GDM1 (cell line): Measurements from ENCODE around the gene RAPGEF2.
A peak's percentile ranks its signal among the peaks of the same experiment; 100 is the strongest.
"Not testable (repeated sequence)": the region's sequence is repeated elsewhere in the genome, so short reads cannot be mapped to it uniquely, and the experiment has no call there.

Experiments used
- DNase-seq: peaks from one replicate; lab custom pipeline; 2025; lab: John Stamatoyannopoulos, UW

Gene RAPGEF2

DNA sequence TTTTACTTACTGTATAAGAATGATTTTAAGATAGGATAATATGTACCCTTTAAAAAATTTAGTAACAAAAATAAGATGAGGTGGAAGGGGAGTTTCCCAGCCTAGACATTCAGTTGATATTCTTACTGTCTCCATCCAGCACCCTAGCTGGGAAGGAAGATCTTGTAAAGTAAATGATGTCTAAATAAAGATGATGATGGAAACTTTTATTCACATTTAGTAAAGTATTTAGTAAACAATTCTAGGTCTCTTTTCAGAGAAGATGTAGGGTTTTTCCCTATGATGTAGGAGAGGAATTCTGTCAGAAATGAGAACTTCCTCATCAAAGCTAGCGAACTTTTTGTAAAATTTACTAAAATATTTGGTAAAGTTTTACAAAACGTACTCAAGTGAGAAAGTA lies 136.8 kb downstream of the RAPGEF2 start:
- DNase-seq, result no peak

DNA sequence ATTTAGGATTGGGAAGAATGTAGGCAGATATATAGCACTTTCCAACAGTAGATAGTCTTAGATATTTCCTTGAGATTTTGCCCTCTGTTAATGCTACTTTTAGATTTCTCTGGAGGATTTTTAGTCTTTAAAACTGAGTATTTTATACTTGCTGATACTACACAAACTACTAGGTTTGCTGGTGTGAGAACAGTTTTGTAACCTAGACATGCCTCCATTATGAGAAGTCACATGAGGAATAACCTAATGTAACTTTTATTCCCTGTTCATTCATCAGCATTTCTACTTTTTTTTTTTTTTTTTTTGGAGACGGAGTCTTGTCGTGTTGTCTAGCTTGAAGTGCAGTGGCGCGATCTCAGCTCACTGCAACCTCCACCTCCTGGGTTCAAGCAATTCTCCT lies 137.2 kb downstream of the RAPGEF2 start:
- DNase-seq, result no peak

DNA sequence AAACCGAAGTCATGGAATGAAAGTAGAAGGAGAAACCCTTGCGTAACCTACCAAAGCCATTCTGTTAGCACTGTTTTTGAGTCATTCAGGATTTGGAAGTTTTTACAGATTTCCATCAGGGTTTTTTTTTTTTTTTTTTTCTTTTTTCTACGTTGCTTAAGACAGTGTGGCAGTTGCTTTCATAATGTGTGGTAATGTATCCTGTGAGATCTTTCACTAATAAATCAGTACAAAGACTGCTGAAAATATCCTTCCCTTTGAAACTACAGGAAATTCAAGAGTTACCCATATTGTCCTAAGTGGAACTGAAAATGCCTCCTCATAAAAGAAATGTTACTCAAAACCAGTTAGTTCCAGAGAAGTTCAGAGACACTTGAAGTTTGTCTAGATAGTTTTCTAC lies 137.8 kb downstream of the RAPGEF2 start:
- DNase-seq, result no peak

DNA sequence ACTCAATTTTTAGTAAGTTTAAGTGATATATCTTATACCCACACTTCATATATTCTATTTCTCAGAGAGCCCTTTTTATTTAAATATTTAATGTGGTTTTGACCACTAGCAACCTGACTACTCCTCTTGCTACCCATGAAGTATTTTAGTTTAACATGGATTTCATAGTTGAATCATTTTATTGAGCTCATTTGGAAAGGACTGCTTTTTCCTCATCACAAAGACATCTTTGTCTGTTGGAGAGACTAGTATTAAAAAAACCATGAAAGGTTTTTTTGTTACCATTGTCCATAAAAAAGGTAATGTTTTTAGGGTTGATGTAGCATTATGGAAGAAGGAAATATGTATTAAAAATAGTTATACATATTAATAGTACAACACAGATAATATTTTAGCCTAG lies 139.5 kb downstream of the RAPGEF2 start:
- DNase-seq, result no peak

DNA sequence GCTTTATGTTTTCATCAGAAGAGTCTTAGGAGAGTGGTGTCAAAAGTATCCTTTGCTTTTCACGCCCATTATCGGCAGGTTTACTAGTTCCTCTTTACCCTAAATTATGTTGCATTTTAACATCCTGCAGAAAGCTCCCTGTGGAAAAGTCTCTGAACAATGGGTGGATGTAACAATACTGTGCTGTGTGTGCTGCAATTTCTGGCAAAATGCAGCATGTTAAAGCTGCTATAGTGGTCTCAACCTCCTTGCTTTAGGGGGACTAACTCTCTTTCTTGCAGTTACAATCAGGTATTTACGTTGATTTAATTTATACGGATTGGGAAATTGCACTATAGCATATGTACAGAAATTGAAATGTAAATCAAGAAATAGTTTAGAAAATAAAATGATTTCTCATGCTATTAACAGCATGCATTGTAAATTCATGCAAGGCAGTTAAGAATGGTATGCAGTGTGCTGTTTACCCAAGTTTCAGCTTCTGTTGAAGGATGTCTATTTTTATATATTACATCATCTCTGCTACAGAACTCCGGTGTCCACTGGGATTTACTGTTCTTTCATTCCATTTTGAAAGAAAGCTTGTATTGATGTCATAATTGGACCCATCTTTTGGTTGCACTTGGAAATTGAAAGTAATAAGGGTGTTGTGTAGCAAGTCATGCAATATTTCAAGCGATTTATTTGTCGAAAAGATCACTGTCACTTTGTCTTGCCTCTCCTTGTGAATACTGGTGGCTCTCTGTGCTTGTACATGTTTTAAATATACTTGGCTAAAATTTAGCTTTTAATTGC lies 145.7 kb downstream of the RAPGEF2 start:
- DNase-seq, result no peak

DNA sequence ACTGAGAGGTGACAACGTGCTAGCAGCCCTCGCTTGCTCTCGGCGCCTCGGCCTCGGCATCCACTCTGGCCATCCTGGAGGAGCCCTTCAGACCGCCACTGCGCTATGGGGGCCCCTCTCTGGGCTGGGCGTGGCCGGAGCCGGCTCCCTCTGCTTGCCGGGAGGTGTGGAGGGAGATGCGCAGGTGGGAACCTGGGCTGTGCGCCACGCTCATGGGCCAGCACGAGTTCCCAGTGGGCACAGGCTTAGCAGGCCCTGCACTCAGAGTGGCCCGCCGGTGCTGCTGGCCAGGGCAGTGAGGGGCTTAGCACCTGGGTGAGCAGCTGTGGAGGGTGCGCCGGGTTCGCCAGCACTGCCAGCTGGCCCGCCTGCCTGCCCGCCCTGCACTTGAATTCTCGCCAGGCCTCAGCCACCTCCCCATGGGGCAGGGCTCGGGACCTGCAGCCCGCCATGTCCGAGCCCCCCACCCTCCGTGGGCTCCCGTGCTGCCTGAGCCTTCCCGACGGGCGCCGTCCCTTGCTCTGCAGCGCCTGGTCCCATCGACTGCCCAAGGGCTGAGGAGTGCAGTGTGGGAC lies 148.0 kb downstream of the RAPGEF2 start:
- DNase-seq, result no peak

DNA sequence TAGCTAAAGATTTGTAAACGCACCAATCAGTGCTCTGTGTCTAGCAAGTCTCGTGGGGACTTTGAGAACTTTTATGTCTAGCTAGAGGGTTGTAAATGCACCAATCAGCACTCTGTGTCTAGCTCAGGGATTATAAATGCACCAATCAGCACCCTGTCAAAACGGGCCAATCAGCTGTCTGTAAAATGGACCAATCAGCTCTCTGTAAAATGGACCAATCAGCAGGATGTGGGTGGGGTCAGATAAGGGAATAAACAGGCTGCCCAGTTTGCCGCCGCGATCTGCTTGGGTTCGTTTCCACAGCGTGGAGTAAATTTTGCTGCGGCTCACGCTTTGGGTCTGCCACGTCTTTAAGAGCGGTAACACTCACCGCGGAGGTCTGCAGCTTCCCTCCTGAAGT lies 148.7 kb downstream of the RAPGEF2 start:
- DNase-seq, result not testable (repeated sequence)

DNA sequence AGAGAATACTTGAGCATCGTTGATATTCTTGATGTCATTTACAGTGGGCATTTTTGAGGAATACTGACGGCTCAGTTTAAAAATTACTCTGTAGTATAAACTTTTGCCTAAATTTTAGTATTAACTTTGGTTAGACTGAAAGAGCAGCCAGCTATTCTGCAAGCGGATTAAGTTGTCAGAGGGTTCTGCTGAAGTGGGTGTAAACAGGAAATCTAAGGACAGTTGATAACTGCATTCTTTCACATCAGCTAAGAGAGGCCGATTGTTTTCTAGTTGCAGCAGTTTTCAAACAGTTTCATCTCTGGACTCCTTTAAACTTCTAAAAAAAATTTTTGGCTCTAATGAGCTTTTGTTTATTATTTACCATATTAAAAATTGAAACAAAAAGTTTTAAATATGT lies 149.6 kb downstream of the RAPGEF2 start:
- DNase-seq, result no peak

DNA sequence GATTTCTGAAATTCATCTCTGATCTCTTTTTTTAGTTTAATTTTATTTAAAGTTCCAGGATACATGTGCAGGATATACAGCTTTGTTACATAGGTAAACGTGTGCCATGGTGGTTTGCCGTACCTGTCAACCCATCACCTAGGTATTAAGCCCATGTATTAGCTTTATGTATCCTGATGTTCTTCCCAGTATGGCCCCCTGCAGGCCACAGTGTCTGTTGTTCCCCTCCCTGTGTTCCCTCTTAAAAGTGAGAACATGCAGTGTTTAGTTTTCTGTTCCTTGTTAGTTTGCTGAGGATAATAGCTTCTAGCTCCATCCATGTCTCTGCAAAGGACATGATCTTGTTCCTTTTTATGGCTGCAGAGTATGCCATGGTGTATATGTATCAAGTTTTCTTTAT lies 153.2 kb downstream of the RAPGEF2 start:
- no peak for DNase-seq

DNA sequence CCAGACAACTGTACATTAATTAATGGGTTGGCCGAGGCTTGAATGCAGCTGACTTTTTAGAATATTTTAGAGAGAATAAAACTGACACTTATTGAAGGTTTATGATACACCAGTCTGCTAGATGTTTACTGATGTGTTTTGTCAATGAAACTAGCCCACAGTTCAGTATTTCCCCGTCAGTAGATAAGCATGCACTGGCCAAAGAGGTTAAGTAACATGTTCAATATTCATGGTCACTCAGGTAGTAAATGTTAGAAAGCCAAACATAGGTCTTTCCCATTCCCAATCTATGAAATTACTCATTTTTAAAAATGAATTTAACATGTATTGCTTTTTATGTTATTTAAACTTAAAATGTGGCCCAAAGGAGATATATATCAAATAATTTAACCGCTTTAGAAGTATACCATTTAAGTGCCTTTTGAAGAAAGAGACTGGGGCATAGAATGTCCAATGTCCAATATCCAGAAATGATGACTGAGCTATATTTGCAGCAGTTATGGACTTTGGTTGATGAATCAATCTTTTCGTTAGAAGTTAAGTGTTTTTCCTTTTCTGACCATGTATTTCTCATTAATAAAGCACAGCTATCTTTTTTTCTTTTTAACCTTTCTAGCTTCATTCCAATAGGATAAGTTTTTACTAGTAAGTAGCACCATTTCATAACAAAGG lies 156.1 kb downstream of the RAPGEF2 start:
- DNase-seq, result no peak

DNA sequence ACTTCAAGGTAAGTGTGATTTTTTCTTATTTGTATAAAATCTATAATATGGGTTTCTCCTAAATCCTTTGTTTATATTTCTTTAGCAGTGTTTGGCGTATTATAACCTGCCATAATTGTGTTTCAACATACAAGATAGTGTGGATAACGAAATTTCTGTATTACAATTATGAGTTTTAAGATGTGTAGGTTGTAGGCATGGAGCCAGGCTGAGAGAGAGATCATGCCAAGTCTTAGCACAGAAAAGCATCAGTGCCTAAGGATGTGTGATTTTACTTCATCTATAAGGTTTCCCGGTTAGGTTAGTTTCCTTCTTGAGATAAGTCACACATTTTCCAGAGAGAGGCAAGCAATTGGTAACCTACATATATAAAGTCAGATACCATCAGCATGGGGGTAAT lies 161.2 kb downstream of the RAPGEF2 start:
- DNase-seq, result no peak

DNA sequence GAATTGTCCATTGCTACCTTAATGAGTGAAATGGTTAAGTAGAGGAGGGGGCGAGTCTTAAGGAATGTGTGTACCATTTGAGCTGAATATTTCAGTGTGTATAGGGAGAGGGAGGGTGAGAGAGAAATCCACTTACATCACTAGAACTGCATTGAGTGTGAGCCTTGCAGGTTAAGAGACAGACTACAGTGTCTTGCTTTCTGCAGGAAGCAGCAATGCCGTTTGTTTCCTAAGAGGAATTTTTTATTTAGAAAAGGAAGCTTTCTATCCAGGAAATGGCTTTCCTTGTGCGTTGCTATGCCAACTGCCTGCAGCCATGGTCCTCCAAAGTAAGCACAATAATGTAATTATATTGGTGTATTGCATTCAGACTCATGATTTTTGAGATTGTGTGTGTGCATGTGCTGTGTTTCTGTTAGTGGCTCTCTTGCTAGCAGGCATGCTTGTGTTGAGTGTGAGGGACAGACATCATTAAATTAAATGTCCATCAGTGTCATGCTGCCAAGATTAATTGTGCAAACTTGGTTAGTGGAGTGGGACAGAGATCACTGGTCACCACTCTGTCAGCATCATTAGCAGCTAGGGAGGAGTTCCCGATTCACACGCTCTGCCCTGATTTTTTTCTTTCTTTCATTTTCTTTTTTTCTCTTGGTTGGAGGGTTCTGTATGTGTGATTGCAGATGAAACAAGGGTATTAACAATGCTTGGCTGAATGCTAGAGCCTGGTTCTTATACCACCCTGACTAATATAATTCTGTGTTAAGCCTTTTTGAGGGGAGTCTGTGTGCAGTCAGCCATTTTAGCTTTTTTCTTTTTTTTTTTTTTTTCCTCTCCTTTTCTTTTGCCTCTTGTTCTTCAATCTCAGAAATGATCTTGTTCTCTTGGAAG lies 164.3 kb downstream of the RAPGEF2 start:
- DNase-seq, result no peak

DNA sequence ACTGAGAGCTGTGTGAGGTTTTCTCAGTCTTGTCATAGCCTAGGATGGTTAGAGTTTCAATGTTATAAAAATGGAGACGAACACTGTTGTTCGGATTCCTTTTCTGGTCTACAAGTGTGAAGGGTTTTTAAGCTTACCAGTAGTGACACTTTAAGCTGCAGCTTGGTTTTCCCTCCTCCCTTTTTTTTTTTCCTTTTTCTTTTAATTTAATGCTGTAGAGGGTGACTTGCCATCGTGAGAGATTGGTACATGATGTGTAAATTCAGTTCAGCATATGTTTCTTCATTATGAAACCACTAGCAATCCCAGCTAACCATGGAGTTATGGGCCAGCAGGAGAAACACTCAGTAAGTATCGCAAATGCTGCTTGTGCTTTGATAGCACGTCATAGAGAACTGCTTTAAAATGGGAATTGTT lies 165.0 kb downstream of the RAPGEF2 start:
- no peak for DNase-seq

DNA sequence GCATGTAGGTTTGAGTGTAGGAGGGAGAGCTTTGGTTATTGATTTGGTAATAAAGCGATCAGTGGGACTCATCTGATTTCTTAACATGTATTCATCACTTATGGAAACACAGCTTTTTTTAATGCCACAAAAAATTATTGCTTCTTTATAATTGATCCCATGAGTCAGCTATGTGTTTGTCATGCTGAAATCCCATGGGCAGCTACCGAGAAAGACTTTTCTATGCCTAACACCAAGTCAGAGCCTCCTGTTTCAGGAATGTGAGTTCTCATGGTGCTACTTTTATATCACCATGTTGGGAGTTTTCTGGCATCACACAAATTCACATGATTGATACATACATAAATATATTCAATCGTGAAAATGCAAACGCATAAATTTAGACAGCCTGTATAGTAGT lies 165.7 kb downstream of the RAPGEF2 start:
- no peak for DNase-seq

DNA sequence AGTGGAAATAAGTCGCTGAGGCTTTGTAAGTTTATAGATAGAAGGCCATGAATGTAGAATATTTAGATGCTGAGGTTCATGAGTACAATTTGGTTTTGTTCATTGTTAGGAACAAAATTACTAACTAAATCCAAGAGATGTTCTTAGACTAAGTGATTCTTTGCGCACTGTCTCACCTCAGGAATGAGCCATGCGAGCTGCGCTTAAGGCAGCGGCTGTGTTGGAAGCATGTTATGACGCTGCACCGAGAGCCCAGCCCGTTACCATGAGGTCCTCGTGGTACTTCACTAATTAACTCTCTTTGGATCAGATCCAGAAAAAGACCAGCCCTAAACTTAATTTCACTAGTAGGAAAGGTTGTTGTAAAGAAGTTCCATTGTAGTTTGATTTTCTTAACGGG lies 166.2 kb downstream of the RAPGEF2 start:
- DNase-seq, result no peak

DNA sequence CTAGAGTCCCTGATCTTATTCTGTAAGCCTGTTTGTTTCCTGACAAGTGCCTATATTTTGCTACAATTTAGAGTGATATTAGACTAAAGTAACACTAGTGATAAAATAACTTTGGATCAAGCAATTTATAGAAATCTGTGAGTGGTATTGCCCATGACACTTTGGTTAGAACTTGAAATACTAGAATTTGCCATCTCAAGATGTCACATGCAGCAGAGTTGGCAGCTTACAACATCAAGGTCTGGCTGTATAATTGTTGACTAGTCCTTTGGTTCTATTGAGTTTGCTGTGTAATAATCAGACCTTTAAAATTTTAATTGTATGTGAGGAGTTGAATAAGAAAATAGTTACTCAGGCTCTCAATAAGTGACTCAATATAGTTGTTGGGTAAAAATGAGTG lies 167.1 kb downstream of the RAPGEF2 start:
- DNase-seq, result no peak

DNA sequence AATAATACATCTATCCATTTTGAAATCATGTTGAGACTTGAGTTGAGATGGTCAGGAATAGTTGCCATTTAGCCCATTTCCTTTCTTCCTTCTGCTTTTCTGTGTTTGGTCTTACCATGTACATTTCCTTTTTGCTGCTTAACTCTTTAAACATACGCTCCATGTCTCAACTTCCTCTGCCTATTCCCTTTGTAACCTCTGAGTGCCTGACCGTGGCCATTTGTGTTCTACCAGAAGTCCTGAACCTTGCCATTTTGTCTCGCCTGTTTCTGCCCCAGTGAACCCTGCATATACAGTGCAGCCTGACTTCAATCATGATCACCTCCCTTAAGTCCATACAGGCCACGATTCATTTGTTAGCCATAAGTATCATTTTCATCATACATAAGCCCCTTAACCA lies 169.0 kb downstream of the RAPGEF2 start:
- peak; percentile 56 for DNase-seq

DNA sequence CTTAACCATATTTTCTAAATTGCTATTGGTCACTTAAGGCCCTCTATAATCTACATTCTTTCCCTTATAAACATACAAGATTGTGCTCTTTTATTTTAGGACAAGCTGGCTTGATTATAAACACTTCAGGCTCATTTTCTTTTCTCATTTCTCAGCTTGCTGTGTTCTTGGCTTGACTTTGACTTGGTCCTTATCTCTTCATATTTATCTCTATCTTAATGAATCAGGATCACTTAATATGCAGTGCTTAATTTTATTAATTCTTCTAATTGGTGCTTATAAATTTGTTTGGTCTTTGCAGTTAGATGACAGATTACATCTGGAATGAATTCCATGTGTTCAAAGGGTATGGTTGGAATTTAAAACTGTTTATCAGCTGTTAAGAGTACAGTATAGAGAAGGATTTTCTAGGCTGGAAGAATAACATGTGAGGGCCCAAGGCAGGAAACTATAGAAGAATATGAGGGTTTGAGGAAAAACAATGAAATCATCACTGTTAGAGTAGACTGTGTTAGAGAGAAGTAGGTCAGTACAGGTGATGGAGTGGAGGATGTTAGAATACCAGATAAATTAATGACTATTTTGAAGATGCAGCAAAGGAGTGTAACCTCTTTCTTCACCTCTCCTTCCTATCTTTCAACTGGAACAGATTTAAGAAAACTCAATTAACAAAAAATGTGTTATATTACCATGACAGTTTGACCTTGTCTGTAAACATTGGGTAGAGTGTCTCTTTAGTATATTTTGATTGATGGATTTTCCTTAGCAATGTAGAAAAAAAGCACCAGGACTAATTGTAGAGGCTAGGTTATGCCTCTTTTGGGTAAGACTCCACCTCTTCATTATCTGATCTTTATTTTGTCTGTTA lies 169.6 kb downstream of the RAPGEF2 start:
- no peak for DNase-seq

DNA sequence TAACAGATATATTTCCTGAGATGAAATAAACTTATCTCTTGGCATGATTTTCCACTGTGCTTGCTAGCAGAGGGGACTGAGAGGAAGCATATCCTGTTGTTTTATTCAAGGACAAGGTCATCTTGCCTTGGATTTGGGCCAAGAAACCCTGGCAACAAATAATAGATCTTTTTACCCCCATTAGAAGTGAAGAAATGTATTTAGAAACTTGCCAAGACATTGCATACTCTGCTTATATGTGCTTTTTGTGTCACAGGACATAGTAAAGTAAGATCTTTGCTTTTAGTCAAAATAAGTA lies 170.2 kb downstream of the RAPGEF2 start:
- no peak for DNase-seq

DNA sequence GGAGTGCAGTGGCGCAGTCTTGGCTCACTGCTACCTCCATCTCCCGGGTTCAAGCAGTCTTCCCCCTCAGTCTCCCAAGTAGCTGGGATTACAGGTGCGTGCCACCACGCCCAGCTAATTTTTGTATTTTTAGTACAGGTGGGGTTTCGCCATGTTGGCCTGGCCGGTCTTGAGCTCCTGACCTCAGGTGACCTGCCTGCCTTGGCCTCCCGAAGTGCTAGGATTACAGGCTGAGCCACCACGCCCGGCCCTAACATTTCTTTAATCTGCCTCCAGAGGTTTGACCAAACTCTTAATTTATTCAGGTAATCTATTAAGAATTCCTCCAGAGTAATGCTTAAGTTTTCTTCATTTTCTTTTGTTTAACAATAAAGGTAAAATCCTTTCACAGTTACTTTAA lies 171.0 kb downstream of the RAPGEF2 start:
- DNase-seq, result no peak

DNA sequence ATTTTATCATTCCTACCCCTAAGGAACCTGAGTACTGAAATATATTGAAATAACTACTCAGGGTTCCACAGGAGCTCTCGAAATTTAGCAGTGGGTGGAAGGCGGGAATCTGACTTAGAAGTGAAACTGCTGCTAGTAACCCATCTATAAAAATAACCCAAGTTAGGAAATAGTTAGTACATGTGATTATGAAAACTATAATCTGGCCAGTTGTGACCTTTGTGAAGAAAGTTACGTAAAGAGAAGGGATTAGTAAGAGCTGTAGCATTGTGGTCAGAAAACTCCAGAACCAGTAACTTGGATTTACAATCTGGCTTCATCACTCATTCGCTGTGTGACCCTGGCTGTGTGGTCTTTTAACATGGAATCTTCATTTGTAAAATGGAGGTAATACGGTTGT lies 175.5 kb downstream of the RAPGEF2 start:
- no peak for DNase-seq

DNA sequence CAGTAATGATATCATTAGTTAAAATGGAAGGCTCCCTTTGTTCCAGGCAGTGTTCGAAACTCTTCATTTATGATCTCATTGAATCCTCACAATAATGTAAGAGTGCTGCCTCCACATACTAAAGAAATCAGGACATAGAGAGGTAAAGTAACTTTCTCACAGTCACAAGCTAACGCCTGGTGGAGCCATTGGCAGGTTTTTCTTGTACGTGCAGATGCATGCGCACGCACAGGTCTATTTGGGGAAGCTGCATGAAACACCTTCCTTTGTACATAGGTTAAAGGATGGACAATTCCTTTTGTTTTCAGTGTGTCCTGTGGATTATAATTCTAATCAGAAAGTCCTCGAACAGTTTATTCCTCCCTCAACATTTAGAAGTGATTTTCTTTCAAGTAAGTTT lies 176.2 kb downstream of the RAPGEF2 start:
- no peak for DNase-seq
